Transverse colon (tissue), 4 donors: Measurements from ENCODE around the gene LRP2.

Experiments used
- EP300 ChIP-seq: sonication (generic); formaldehyde crosslinking; IDR thresholded peaks from one replicate; pipeline ENCODE4 v1.6.1; 2017; ENCODE audit warnings: antibody characterized with exemption, low read depth
- POLR2A ChIP-seq: fragments of 450-650 bp; IDR thresholded peaks from one replicate; pipeline ENCODE4 v1.6.1; 2016; ENCODE audit warnings: antibody characterized with exemption, mild to moderate bottlenecking, moderate library complexity
- POLR2AphosphoS5 ChIP-seq, 3 donors: sonication (generic); formaldehyde crosslinking; IDR thresholded peaks; one replicate each; pipeline ENCODE4 v1.6.1; 2016; ENCODE audit warnings: antibody characterized with exemption in 3 of 3
- TF ChIP-seq, protein P1 (sequence below), 5 experiments: fragments of 200-600 bp in 3 of 5; fragments of 450-650 bp in 2 of 5; sonication (generic) in 3 of 5; IDR thresholded peaks; 1 replicate in 2 of 5; 2 replicates in 3 of 5; pipeline ENCODE4 v1.5.1; 2016 to 2017; ENCODE audit warnings: antibody characterized with exemption in 5 of 5, inconsistent platforms in 3 of 5, mild to moderate bottlenecking in 2 of 5, moderate library complexity in 1 of 5

DNA sequence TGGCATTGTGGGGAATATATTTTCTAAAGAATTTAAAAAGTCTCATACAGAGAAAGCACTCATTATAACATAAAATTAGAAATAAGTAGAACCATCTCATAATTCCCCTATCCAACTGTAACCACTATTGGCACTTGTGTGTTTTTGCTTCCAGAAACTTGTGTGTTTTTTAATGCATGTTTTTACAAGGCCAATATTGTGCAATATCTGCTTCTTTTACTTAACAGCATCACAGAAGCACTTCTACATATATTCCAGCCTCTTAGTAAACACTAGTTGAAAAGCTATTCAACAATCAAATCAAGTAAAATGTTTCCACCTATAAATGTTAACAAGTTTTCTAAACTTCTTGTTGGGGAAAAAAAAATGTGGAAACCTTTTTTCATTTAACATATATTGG is 132.7 kb downstream of the LRP2 start:
- TF ChIP-seq POLR2A (no peak), EP300 (no peak), POLR2AphosphoS5 (IDR thresholded peaks at IDR 0.05) (no peak)
- TF ChIP-seq, protein P1, sequence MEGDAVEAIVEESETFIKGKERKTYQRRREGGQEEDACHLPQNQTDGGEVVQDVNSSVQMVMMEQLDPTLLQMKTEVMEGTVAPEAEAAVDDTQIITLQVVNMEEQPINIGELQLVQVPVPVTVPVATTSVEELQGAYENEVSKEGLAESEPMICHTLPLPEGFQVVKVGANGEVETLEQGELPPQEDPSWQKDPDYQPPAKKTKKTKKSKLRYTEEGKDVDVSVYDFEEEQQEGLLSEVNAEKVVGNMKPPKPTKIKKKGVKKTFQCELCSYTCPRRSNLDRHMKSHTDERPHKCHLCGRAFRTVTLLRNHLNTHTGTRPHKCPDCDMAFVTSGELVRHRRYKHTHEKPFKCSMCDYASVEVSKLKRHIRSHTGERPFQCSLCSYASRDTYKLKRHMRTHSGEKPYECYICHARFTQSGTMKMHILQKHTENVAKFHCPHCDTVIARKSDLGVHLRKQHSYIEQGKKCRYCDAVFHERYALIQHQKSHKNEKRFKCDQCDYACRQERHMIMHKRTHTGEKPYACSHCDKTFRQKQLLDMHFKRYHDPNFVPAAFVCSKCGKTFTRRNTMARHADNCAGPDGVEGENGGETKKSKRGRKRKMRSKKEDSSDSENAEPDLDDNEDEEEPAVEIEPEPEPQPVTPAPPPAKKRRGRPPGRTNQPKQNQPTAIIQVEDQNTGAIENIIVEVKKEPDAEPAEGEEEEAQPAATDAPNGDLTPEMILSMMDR (IDR thresholded peaks at IDR 0.05): no peak
